Measurements from ENCODE around the gene NUTM2G.
"Not testable (repeated sequence)": the region's sequence is repeated elsewhere in the genome, so short reads cannot be mapped to it uniquely, and the experiment has no call there.

Gene NUTM2G

GRCh38 chr9:96934706-96935105 is 6.1 kb downstream of the NUTM2G start:
- H3K27ac ChIP-seq, result not testable (repeated sequence)

- H3K27ac ChIP-seq, result not testable (repeated sequence)
Observed at GRCh38 chr9:96935401-96935800, 6.8 kb downstream of the NUTM2G start.

GRCh38 chr9:96937442-96937841 is 8.8 kb downstream of the NUTM2G start:
- H3K27ac ChIP-seq, result not testable (repeated sequence)

GRCh38 chr9:96938957-96939665 is 10.5 kb downstream of the NUTM2G start:
- H3K27ac ChIP-seq, result not testable (repeated sequence)

GRCh38 chr9:96940982-96941381 is 12.3 kb downstream of the NUTM2G start:
- not testable (repeated sequence) for H3K27ac ChIP-seq

- not testable (repeated sequence) for H3K27ac ChIP-seq
Observed at GRCh38 chr9:96941628-96942027, 13.0 kb downstream of the NUTM2G start.

- not testable (repeated sequence) for H3K27ac ChIP-seq
Observed at GRCh38 chr9:96942181-96942580, 13.5 kb downstream of the NUTM2G start.

- not testable (repeated sequence) for H3K27ac ChIP-seq
Observed at GRCh38 chr9:96949346-96949745, 20.7 kb downstream of the NUTM2G start.

- not testable (repeated sequence) for H3K27ac ChIP-seq
Observed at GRCh38 chr9:96950539-96950938, 21.9 kb downstream of the NUTM2G start.

- H3K27ac ChIP-seq, result not testable (repeated sequence)
Observed at GRCh38 chr9:96967591-96967990, 38.9 kb downstream of the NUTM2G start.

GRCh38 chr9:96972552-96972951 is 43.9 kb downstream of the NUTM2G start:
- H3K27ac ChIP-seq, result not testable (repeated sequence)

- not testable (repeated sequence) for H3K27ac ChIP-seq
Observed at GRCh38 chr9:96974037-96974436, 45.4 kb downstream of the NUTM2G start.

- H3K27ac ChIP-seq, result not testable (repeated sequence)
Observed at GRCh38 chr9:96983496-96984122, 55.0 kb downstream of the NUTM2G start.

- not testable (repeated sequence) for H3K27ac ChIP-seq
Observed at GRCh38 chr9:96984139-96984538, 55.5 kb downstream of the NUTM2G start.

- not testable (repeated sequence) for H3K27ac ChIP-seq
Observed at GRCh38 chr9:96984887-96985286, 56.2 kb downstream of the NUTM2G start.

All from VCaP (cell line).